ENCODE measurements around the gene CTSE.

CTSE gene

DNA sequence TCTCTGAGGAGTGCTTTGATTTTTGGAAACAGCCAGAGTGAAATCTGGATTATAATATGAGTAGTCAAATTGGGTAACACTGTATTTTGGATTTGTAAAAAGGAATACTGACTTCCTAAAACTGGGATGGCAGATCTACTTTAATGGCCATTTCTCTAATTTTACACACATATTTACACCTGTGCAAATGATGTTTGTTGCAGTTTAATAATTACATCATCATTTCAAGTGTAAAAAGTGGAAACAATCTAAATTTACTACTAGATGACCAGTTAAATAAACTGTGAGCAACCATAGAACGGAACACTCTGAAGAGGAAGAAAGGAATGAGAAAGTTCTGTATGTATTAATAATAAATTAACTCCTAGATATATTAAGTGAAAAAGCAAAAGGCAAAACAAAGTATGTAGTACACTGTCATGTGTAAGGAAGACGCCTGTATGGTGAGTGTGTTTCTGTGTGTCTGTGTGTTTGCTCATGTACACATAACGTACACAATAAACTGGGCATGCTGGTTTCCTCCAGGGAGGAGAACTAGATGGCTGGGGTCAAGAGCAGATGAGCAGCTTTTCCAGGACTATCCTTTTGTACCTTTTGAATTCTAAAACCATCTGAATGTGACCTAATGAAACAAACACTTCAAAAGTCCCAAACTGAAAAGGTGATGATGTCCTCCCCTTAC lies 26.4 kb upstream of the CTSE start:
- no peak for DNase-seq

DNA sequence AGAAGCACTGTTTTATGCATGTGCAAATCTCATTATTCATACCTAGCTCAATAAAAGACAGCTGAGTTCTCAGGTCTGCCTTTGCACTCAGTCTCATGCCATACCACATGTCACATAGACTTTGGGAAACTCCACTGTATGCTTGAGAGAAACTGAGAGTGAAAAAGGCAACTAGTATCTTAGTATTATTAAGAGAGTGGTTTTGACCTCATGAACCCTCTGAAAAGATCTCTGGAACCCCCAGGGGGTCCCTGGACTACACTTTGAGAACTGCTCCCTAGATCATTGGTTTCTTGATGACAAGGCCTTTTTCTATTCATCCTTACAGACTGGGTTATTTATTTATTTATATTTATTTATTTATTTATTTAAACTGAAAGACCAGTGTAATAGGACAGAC lies 25.6 kb upstream of the CTSE start:
- peak; percentile 53 for DNase-seq

DNA sequence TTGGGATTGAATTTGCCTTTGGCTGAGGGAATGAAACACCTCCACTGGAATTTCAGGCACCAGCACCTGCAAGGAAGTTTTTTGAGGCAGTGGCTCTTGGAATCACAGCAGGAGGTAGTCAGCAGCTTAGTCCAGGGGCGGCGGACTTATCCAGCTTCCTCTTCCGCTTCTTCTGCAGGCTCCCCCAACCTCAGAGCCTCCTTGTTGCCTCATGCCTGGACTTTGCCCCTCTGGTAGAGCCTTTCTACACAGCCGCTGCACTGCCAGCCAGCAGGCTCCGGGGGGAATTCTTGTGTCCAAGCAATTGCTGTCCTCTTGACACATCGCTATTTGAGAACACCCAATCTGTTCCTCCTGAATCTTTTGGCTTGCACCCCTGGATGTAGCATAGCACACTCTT lies 24.9 kb upstream of the CTSE start:
- no peak for DNase-seq

GRCh38 chr1:206047271-206047670 lies 23.6 kb upstream of the CTSE start:
- no peak for DNase-seq

- DNase-seq, result no peak
These were observed 17.9 kb upstream of the CTSE start for GRCh38 chr1:206041640-206042039.

DNA sequence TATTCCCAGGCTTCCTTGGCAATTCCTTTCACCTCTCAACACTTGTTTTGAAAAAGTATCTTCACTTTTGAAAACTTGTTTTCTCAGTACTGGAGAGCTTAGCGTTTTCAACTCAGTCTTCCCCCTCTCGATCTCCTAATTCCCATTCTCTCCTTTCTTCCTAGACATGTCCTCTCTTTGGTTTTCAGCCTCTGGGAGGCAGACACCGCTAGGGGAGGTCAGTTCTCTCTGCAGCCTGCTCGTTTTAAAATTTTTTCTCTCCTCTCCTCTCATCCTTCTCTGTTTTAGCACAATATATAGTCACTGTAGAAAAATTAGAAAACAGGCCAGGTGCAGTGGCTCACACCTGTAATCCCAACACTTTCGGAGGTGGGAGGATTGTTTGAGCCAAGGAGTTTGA lies 16.6 kb upstream of the CTSE start:
- DNase-seq, result no peak

DNA sequence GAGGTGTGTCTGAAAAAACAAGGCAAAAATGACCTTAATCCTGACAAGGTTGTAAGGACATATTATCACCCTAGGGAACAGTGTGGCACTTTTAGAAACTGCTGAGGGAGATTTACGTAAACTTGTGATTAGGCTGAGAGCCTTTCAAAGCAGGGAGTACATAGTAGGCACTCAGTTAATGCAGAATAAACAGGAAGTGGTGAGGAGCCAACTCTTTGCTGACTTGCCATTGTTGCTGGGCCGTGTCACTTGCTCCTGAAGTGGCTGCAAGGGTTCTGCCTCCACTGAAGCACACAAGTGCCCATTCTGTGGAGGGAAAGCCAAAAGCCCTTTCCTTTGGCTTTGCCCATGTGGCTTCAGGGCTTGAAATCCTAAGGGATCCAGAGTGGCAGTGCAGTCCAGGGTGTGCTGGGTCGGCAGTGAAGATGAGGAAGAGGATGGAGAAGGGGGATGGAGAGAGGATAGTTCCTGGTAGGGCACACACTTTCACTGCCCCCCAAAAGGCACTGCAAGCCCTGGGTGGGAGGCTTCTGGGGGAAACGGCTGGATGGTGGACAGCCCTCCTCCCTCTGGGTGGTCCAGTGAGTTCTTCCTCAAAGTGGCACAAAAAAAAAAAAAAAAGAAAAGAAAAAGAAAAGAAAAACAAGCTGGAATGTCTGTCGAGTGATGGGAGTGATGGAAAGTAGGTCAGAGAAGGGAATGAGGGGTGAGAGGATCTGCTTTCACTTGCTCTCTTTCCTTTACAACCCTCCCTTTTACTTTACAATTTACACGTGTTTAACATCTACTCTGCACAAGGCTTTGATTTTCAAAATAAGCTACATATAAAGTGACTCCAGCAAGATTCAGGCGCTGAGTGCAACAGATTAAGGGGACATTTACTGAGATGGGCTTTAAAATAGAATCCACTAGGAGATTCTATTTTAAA lies 15.6 kb upstream of the CTSE start:
- DNase-seq, result peak; percentile 13

GRCh38 chr1:206037581-206037980 lies 13.9 kb upstream of the CTSE start:
- DNase-seq, result no peak

- no peak for DNase-seq
These were observed 13.2 kb upstream of the CTSE start for GRCh38 chr1:206036663-206037455.

DNA sequence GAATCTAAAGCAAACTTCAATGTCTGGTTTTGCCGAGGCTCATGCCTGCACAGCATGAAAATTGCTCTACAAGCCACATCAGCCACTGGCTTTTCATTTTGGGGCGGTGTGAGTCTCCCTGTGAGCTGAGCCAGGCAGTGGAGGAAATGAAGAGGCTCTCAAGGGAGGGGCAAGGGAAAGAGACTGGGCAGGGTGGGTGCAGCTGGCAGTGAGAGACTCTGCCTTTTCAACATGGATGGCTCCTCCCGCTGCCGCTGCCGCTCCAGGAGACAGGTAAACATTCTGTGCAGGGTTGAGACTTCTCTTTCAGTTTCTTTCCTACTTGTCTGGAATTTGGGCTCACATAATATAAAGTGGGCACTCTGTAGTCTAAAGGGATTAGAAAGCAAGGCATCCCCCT lies 11.3 kb upstream of the CTSE start:
- no peak for DNase-seq

DNA sequence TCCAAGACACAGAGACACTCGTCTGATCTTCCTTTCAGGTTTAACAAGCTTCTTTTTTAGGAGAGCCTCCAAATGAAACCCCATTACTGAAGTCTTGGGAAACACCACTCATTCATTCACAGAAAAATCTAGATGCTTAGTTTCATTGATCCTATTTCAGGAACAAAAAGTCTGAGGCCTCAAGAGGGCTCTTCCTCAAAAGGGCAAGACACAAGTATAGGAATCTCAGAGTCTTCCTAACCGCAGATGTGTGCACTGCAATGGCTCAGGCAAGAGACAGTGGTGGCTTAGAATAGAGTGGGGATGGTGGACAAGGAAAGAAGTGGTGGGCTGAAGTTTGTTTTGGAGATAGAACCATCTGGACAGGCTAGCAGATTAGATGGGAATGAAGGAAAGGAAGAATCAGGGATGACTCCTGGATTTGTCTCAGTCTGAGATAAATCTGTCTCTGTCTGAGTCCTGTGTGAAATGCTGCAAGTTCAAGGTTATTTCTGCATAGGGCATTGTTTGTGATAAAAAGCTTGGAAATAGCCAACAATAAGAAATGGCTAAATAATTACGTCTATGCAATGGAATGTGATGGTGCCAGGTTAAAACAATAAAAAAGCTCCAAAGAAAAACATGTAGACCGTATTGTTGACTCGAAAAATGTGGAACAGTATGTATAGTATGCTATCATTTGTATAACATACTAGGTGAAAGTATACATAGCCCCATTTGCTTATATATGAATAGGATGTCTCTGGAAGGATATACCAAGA lies 8.9 kb upstream of the CTSE start:
- no peak for DNase-seq

DNA sequence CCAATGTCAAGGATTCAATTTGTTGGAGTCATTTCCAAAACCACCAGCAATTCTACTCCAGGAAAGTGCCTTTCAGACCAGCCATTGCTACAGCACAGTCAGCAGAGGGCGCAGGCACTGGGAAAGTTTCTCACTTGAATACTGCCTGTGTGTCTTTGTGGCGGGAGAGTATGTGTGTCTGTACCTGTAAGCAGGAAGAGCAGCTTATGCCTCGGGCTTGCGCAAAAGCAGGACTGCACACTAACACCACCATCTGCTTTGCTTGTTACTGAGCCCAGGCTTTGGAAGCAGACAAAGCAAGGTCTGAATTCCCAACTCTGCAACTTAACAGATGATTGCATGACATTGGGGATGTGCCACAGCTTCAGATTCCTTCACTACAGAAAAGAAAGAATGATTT lies 7.0 kb upstream of the CTSE start:
- peak; percentile 82 for DNase-seq

GRCh38 chr1:206030191-206030590 lies 6.5 kb upstream of the CTSE start:
- no peak for DNase-seq

DNA sequence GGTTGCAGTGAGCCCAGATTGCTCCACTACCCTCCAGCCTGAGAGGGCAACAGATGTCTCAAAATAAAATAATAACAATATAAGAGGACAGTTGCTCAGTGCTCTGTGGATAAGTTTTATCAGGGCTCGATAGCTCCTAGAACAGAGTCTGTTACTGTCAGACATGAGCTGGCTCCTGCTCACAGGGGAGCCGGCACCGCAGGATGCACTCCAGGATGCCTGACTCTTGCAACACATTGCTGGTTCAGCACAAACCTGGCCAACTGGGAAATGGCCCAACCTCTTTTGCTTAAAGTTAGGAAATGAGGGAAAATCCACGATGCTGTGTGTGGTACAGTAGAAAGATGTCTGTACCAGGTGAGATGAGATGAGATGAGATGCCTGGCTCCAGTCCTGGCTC lies 5.8 kb upstream of the CTSE start:
- no peak for DNase-seq

DNA sequence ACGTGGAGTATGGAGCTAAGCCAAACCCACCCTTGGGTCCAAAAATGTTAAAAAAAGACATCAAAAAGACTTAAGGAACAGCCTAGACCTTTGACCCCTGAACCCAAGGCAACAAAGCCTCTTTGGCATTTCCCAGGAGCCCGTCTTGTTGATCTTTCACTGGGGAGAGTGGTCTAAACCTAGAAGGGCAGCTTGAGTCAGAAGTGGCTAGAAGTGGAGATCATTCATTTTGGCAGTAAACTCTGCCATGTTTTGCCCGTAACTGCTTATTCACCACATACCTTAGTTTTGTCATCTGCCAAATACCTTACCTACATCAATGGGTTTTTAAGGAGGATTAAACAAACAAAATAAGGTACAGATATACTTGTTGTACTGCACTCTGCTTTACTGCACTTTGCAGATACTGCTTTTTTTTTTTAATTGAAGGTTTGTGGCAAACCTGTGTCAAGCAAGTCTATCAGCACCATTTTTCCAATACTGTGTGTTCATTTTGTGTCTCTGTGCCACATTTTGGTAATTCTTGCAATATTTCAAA lies 1.7 kb upstream of the CTSE start:
- no peak for DNase-seq

GRCh38 chr1:206022766-206023165 lies 929 bp downstream of the CTSE start:
- DNase-seq, result no peak

- DNase-seq, result no peak
These were observed 1.9 kb downstream of the CTSE start for GRCh38 chr1:206021626-206022365.

- DNase-seq, result no peak
These were observed 2.6 kb downstream of the CTSE start for GRCh38 chr1:206021008-206021625.

GRCh38 chr1:206020393-206021007 lies 3.2 kb downstream of the CTSE start:
- no peak for DNase-seq

DNA sequence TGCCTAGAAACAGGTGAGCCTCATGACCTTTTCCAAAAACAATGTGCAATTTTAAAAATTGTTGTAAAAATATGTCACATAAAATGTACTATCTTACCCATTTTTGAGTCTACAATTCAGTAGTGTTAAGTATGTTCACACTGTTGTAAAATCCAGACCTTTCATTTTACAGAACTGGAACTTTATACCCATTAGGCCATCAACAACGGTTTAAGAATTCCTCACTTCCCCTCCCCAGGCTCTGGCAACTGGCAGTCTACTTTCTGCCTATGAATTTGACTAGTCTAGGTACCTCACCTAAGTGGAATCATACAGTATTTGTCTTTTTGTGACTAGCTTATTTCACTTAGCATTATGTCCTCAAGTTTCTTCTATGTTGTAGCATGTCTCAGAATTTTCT lies 8.6 kb downstream of the CTSE start:
- no peak for DNase-seq

- DNase-seq, result no peak
These were observed 9.1 kb downstream of the CTSE start for GRCh38 chr1:206014601-206015000.
